Bronchial epithelial cell (primary cell): ENCODE results near the gene SYNC. TPM values are rescaled to one million over a fixed set of nuclear protein-coding genes. Genes with fewer than 3 reads are reported as not detected.

Source experiments
- DNase-seq: peaks from one replicate; pipeline ENCODE4 v3.0.0-alpha.2; 2010; ENCODE audit warnings: low read depth
- FAIRE-seq: peaks from 2 replicates; lab custom pipeline; 2011; peaks lifted over from hg19 to GRCh38; lab: Jason Lieb, UNC
- H3K27me3 ChIP-seq: 2 replicates; pipeline ENCODE4 v1.5.1; 2011; ENCODE audit warnings: low read length; ENCODE audit not compliant: control insufficient read depth, insufficient read depth
- H3K36me3 ChIP-seq: 2 replicates; pipeline ENCODE4 v1.5.1; 2011; ENCODE audit warnings: low read length; ENCODE audit not compliant: control insufficient read depth, insufficient read depth
- H3K4me3 ChIP-seq: 2 replicates; pipeline ENCODE4 v1.5.1; 2011; ENCODE audit warnings: mild to moderate bottlenecking, low read depth, low read length, control low read depth
- total RNA-seq: library from RNA; depleted of rRNA; stranded (reverse); fragments of >200 nt; gene quantifications from 2 replicates; pipeline ENCODE4 v1.2.1, GENCODE V29; 2014
- TF ChIP-seq, protein P1 (sequence below): IDR thresholded peaks from 2 replicates; pipeline ENCODE4 v1.5.1; 2011; ENCODE audit warnings: mild to moderate bottlenecking, moderate library complexity, low read length, control low read depth, inconsistent platforms; ENCODE audit not compliant: insufficient read depth, severe bottlenecking

SYNC gene
- total RNA-seq, 1 donor from 2014 or later = 3.4 TPM

DNA sequence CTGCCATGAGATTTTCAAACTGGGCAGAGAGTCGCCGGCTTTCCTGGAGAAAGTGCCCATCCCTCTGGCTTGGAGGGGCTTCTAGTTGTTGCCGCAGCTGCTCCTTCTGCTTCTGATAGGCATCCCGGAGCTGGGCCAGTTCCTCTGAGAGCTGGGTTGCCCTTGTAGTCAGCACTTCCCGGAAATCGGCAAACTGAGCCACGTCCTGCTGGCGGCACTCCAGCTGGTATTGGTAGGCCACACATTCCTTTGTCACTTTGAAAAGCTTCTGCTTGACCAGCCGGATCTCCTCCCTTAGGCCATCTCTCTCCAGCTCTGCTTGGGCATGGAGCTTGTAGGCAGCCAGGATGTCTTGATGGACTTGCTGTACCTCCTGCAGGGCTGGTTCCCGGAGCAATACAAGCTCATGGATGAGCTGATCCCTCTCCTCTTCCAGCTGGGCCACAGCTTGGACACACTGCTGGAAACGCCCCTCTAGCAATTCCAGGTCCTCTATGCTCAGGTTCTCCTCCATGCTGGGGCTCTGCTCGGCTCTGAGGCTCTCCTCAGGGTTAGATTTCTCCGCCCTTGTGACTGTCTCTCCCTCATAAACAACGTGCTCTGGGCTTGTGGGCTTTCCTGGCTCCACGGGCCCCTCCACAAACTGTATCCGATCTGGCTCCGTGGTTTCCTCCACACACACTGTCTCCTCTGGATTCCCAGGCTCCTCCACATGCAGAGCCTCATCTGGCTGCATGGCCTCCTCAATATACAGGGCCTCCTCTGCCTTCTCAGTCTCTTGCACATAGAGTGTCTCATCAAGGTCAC lies 7.3 kb downstream of the SYNC start:
- Histone ChIP-seq H3K4me3 (no peak overlapping the region), H3K27me3 (no peaks in the 10 kb centered on the region), H3K36me3 (peaks cover 4% of the 10 kb centered on the region)
- no peak for FAIRE-seq
- TF ChIP-seq, protein P1, sequence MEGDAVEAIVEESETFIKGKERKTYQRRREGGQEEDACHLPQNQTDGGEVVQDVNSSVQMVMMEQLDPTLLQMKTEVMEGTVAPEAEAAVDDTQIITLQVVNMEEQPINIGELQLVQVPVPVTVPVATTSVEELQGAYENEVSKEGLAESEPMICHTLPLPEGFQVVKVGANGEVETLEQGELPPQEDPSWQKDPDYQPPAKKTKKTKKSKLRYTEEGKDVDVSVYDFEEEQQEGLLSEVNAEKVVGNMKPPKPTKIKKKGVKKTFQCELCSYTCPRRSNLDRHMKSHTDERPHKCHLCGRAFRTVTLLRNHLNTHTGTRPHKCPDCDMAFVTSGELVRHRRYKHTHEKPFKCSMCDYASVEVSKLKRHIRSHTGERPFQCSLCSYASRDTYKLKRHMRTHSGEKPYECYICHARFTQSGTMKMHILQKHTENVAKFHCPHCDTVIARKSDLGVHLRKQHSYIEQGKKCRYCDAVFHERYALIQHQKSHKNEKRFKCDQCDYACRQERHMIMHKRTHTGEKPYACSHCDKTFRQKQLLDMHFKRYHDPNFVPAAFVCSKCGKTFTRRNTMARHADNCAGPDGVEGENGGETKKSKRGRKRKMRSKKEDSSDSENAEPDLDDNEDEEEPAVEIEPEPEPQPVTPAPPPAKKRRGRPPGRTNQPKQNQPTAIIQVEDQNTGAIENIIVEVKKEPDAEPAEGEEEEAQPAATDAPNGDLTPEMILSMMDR = no peak
- no peak for DNase-seq

DNA sequence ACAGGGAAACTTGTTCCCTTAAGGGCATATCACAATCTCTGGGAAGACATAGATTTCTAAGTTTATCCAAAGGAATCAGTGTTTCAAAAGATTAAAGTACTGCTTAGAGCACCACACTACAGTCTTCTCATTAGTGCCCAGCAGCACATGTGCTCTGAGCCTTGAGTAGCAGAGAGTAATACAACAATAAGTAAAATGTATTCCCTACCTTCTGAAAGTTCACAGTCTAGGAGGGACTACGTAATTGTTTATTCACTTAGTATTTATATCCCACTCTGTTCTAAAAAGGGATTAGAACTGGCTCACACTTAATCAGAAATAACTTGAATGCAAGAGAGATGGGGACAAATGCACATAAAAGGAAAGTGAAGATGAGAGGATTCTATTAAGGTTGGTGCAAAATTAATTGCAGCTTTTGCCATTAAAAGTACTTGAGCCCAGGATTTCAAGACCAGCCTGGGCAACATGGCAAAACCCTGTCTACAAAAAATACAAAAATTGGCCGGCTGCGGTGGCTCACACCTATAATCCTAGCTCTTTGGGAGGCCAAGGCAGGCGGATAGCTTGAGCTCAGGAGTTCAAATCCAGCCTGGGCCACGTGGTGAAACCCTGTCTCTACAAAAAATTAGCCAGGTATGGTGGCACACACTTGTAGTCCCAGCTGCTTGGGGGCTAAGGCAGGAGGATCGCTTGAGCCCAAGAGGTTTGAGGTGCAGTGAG lies 9.0 kb downstream of the SYNC start:
- no peak overlapping the region for H3K4me3 ChIP-seq
- TF ChIP-seq, protein P1 = no peak
- no peak for FAIRE-seq
- H3K36me3 ChIP-seq = peaks cover 4% of the 10 kb centered on the region
- H3K27me3 ChIP-seq = no peaks in the 10 kb centered on the region
- DNase-seq = no peak

DNA sequence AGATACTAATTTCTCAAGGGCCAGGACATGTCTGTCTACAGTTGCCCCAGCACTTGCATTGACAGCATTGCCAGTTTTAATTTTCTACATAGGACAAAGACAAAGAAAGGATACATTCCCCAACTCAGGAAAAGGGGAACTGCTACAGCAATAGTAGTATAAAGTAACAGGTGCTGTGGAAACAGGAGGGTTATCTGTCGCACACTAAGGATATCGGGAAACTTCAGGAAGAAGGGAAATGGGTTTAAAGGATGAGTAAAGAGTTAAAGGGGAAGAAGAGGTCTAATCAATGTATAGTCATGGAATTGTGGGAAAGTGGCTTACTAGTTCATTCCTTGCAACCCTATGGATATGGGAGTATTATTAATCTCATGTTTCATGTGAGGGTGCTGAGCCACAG lies 16.2 kb downstream of the SYNC start:
- no peak overlapping the region for H3K4me3 ChIP-seq
- no peaks in the 10 kb centered on the region for H3K27me3 ChIP-seq
- TF ChIP-seq, protein P1 = no peak
- peaks cover under 1% of the 10 kb centered on the region for H3K36me3 ChIP-seq
- FAIRE-seq (no peak), DNase-seq (no peak)

DNA sequence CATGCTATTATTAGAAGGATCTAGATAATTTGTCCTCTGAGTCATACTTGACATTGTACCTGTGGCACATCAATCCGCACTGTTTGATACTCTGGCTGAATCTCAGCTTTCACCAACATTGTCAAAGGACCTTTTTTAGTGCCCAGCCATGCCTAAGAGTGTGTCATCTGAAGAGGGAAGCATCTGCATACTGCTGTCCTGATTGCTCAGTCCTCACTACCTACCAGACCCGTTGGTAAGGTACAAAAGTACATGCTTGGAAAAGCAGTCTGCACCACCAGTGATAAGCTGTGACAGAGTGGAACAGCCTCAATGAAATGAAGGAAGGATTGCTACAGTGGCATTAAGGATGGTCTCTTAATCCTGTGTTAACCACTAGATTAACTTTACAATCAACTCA lies 17.1 kb downstream of the SYNC start:
- TF ChIP-seq, protein P1 = no peak
- no peak for DNase-seq
- FAIRE-seq = no peak
- H3K27me3 ChIP-seq = no peaks in the 10 kb centered on the region
- no peak overlapping the region for H3K4me3 ChIP-seq
- H3K36me3 ChIP-seq = peaks cover 4% of the 10 kb centered on the region

DNA sequence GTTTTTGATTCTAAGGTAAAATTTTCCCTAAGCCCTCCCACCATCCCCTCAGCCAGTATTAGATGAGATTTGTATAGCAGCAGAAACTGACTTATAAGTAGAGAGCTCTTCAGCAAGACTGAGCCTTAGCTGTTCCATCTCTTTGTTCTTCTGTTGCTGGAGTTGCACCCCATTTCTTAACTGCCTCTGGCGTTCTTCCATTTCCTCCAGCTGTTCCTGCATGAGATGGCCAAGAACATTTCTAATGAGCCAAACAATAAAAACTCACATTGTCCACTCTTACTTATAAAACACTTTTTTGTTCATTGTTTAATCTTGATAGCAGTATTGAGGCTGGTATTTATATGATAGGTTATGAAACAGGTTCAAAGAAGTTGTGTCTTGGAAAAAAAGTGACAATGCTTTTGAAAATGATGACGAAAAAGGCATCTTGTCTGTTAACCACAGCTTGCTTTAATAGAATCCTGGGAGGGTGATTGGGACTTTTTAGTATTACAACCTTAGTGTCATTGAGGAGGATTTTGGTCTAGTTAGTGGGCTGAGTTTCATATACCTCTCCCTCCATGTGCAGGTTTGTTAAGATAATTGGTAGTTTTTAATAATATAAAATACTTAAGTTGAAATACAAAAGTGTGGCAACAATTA lies 18.3 kb downstream of the SYNC start:
- no peak for DNase-seq

More for the DNA sequence above, 18.3 kb downstream of the SYNC start:
- peaks cover 4% of the 10 kb centered on the region for H3K36me3 ChIP-seq
- H3K4me3 ChIP-seq = no peak overlapping the region
- no peaks in the 10 kb centered on the region for H3K27me3 ChIP-seq
- FAIRE-seq = no peak
- TF ChIP-seq, protein P1 = no peak
